HepG2 (cell line): Measurements from ENCODE around the gene CLEC11A. TPM values are rescaled to one million over a fixed set of nuclear protein-coding genes. Genes with fewer than 3 reads are reported as not detected.
A peak's percentile ranks its signal among the peaks of the same experiment; 100 is the strongest.

Experiments used
- ATAC-seq: fragments of 200-7000 bp; cut with Tn5 transposase; 3 replicates; pipeline ENCODE4 v1.9.1; 2020; ENCODE audit warnings: mild to moderate bottlenecking, moderate library complexity
- BruUV-seq: library from RNA; stranded (reverse); fragments of 400-500 nt; replicated peaks from 2 replicates; lab custom pipeline; 2021; lab: Mats Ljungman, UMichigan
- CTCF ChIA-PET: fragments of 300-600 bp; formaldehyde crosslinking; extraction: SDS; loops from one replicate; lab custom pipeline; 2021; ENCODE audit warnings: low total read pairs, inconsistent platforms, low intra/inter-chr PET ratio; lab: Yijun Ruan, JAX
- POLR2A ChIA-PET: fragments of 350-600 bp; sonication (Branson Sonifier 250); formaldehyde crosslinking; loops from one replicate; lab custom pipeline; 2020; ENCODE audit warnings: antibody characterized with exemption, inconsistent platforms; lab: Yijun Ruan, JAX
- DNase-seq: peaks from one replicate; pipeline ENCODE4 v3.0.0-alpha.2; 2015; ENCODE audit warnings: low spot score
- FAIRE-seq: peaks from 3 replicates; lab custom pipeline; 2011; peaks lifted over from hg19 to GRCh38; lab: Jason Lieb, UNC
- H2AFZ ChIP-seq: one replicate; pipeline ENCODE4 v1.6.1; 2011; ENCODE audit warnings: low read length, inconsistent platforms
- H3K27ac ChIP-seq: fragments of 300-600 bp; 3 replicates; pipeline ENCODE4 v1.8.0; 2011; ENCODE audit warnings: mixed run types, mild to moderate bottlenecking, mixed read lengths, low read length, inconsistent platforms; ENCODE audit not compliant: insufficient read depth; ENCODE audit errors: extremely low read length
- H3K27me3 ChIP-seq, 2 experiments: fragments of 200-600 bp in 1 of 2; 2 replicates in 1 of 2; 3 replicates in 1 of 2; pipeline versions ENCODE4 v1.6.0 to v1.8.0; 2011; ENCODE audit warnings: low read length in 2 of 2, mild to moderate bottlenecking in 2 of 2, moderate library complexity in 2 of 2, inconsistent platforms in 1 of 2; ENCODE audit not compliant: insufficient read depth in 2 of 2, control insufficient read depth in 1 of 2
- H3K36me3 ChIP-seq, 2 experiments: fragments of 200-600 bp in 1 of 2; replicated peaks in 1 of 2; 2 replicates in 1 of 2; 3 replicates in 1 of 2; pipeline versions ENCODE4 v1.5.1 to v1.8.0; 2011; ENCODE audit warnings: low read length in 2 of 2, inconsistent platforms in 1 of 2; ENCODE audit not compliant: insufficient read depth in 2 of 2, control insufficient read depth in 1 of 2
- H3K4me1 ChIP-seq: 2 replicates; pipeline ENCODE4 v1.5.1; 2012; ENCODE audit warnings: low read length, inconsistent platforms; ENCODE audit not compliant: insufficient read depth
- H3K4me2 ChIP-seq: 2 replicates; pipeline ENCODE4 v1.6.0; 2011; ENCODE audit warnings: low read depth, low read length, inconsistent platforms
- H3K4me3 ChIP-seq, 3 experiments: fragments of 200-600 bp in 1 of 3; sonication (generic), shearing (Covaris generic) in 1 of 3; replicated peaks in 1 of 3; 2 replicates each; pipeline ENCODE4 v1.5.1; 2011 to 2016; ENCODE audit warnings: low read length in 3 of 3, inconsistent platforms in 2 of 3, low read depth in 2 of 3, mild to moderate bottlenecking in 2 of 3, control low read depth in 1 of 3, mixed read lengths in 1 of 3; ENCODE audit not compliant: insufficient read depth in 1 of 3
- H3K79me2 ChIP-seq: one replicate; pipeline ENCODE4 v1.6.1; 2011; ENCODE audit warnings: low read length, inconsistent platforms; ENCODE audit not compliant: insufficient read depth
- H3K9ac ChIP-seq: 2 replicates; pipeline ENCODE4 v1.6.0; 2011; ENCODE audit warnings: mild to moderate bottlenecking, low read depth, low read length, inconsistent platforms; ENCODE audit not compliant: insufficient read depth
- H3K9me3 ChIP-seq: 2 replicates; pipeline ENCODE4 v1.5.1; 2012; ENCODE audit warnings: mild to moderate bottlenecking, low read length
- H4K20me1 ChIP-seq: 2 replicates; pipeline ENCODE4 v1.6.0; 2011; ENCODE audit warnings: inconsistent platforms, mild to moderate bottlenecking, low read length, moderate library complexity; ENCODE audit not compliant: insufficient read depth
- MED1 ChIP-seq: sonication (generic); formaldehyde crosslinking; IDR thresholded peaks from 2 replicates; pipeline ENCODE4 v1.4.0; 2020; ENCODE audit warnings: missing genetic modification reagents
- STAG1 ChIP-seq: sonication (generic); formaldehyde crosslinking; IDR thresholded peaks from 2 replicates; pipeline ENCODE4 v1.4.0; 2020; ENCODE audit warnings: missing genetic modification reagents
- WGBS: methylation state at CpG from one replicate; pipeline ENCODE4 v1.1.6; 2017; ENCODE audit warnings: low lambda C conversion rate; 5-methylcytosine and 5-hydroxymethylcytosine counted together
- in situ Hi-C: cut with HindIII; loops from 2 replicates; pipeline ENCODE4 v1.10.0; 2017; ENCODE audit warnings: low pct_unique_long_range_greater_than_20kb; ENCODE audit not compliant: extremely low pct_ligation_motif_present
- intact Hi-C: fragments of 100-400 bp; cut with micrococcal nuclease; formaldehyde crosslinking; loops from one replicate; pipeline ENCODE4 v1.10.0; 2022; ENCODE audit not compliant: unreplicated experiment
- polyA plus RNA-seq, 8 experiments: library from polyadenylated mRNA; depleted of rRNA in 3 of 8; stranded (reverse) in 7 of 8; unstranded in 1 of 8; fragments of >200 nt; fragmentation: Illumina TruSeq in 4 of 8; extraction: Trizol in 4 of 8; gene quantifications; 2 replicates each; pipeline versions ENCODE4 v1.2.1 to v1.2.3, GENCODE V29; 2011 to 2016; ENCODE audit warnings: low read depth in 4 of 8, missing spikeins in 1 of 8, mixed read lengths in 1 of 8; ENCODE audit not compliant: insufficient read depth in 1 of 8
- total RNA-seq, 5 experiments: library from RNA; depleted of rRNA; stranded (reverse); fragments of >200 nt; fragmentation: Illumina TruSeq; extraction: Trizol; gene quantifications; 2 replicates each; pipeline ENCODE4 v1.2.3, GENCODE V29; 2016; ENCODE audit warnings: low read depth in 1 of 5
- TF ChIP-seq, protein P1 (sequence below): sonication (generic); formaldehyde crosslinking; IDR thresholded peaks from 2 replicates; pipeline ENCODE4 v1.5.0; 2020; ENCODE audit warnings: mild to moderate bottlenecking, missing genetic modification reagents, moderate library complexity

The CLEC11A gene
- total and polyA plus RNA-seq, 2 of the 13 experiments (the other 11 are each of a cell fraction or from before 2014, with no cell fraction given): not detected

GRCh38 chr19:50703915-50704796 lies 19.0 kb upstream of the CLEC11A start:
- in situ Hi-C loops: no loop called here
- DNase-seq: peak; percentile 10

More at GRCh38 chr19:50703915-50704796, 19.0 kb upstream of the CLEC11A start:
- 4% methylated on average over 22 of the region's 22 CpGs for WGBS
- no peak overlapping the region for H3K4me3 ChIP-seq
- H2AFZ ChIP-seq: no peak overlapping the region
- no peak overlapping the region for H3K4me2 ChIP-seq
- ATAC-seq: peak; percentile 58
- no peaks in the 10 kb centered on the region for H3K79me2 ChIP-seq
- 0 out of 2 replicates have a peak, but pooled peaks cover 3% of the 10 kb centered on the region for H4K20me1 ChIP-seq
- intact Hi-C loops: no loop called here
- no peaks in the 10 kb centered on the region for H3K4me1 ChIP-seq
- H3K9me3 ChIP-seq: no peaks in the 10 kb centered on the region
- H3K27ac ChIP-seq: no peak overlapping the region
- peaks cover 6 to 38% of the 10 kb centered on the region in 2 experiments; a peak in 3 of 5 replicates for H3K27me3 ChIP-seq
- no peak for FAIRE-seq
- ChIA-PET POLR2A (no interaction called here), CTCF (interaction anchor here (0.8 to 1.1 kb wide), 2 partner anchors 79 kb away, joined by 4 to 6 read pairs; no protein-coding TSS in a partner anchor)
- H3K36me3 ChIP-seq: no peaks in the 10 kb centered on the region
- TF ChIP-seq STAG1 (CRISPR knock-in tag) (peak; percentile 55), MED1 (no peak)
- TF ChIP-seq, protein P1, sequence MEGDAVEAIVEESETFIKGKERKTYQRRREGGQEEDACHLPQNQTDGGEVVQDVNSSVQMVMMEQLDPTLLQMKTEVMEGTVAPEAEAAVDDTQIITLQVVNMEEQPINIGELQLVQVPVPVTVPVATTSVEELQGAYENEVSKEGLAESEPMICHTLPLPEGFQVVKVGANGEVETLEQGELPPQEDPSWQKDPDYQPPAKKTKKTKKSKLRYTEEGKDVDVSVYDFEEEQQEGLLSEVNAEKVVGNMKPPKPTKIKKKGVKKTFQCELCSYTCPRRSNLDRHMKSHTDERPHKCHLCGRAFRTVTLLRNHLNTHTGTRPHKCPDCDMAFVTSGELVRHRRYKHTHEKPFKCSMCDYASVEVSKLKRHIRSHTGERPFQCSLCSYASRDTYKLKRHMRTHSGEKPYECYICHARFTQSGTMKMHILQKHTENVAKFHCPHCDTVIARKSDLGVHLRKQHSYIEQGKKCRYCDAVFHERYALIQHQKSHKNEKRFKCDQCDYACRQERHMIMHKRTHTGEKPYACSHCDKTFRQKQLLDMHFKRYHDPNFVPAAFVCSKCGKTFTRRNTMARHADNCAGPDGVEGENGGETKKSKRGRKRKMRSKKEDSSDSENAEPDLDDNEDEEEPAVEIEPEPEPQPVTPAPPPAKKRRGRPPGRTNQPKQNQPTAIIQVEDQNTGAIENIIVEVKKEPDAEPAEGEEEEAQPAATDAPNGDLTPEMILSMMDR (CRISPR knock-in tag): peak; percentile 60
- no peak overlapping the region for H3K9ac ChIP-seq
- BruUV-seq: no TSS peak
